Lower lobe of right lung (tissue), 2 donors: Measurements from ENCODE around the gene ACTL7A. TPM values are rescaled to one million over a fixed set of nuclear protein-coding genes. Genes with fewer than 3 reads are reported as not detected.
"Not testable (repeated sequence)": the region's sequence is repeated elsewhere in the genome, so short reads cannot be mapped to it uniquely, and the experiment has no call there.

Experiments used
- ATAC-seq, 2 donors: fragments of 200-7000 bp; cut with Tn5 transposase; one replicate each; pipeline ENCODE4 v1.9.1; 2020 to 2022; ENCODE audit warnings: mild to moderate bottlenecking in 2 of 2, moderate library complexity in 2 of 2
- DNase-seq: peaks from one replicate; pipeline ENCODE4 v3.0.0-alpha.2; 2020
- H3K27ac ChIP-seq: fragments of 200-600 bp; one replicate; pipeline ENCODE4 v1.8.0; 2022
- H3K27me3 ChIP-seq: fragments of 200-600 bp; one replicate; pipeline ENCODE4 v1.8.0; 2022; ENCODE audit warnings: low read depth
- H3K36me3 ChIP-seq: fragments of 200-600 bp; one replicate; pipeline ENCODE4 v1.8.0; 2022; ENCODE audit warnings: mild to moderate bottlenecking
- H3K4me1 ChIP-seq: fragments of 200-600 bp; one replicate; pipeline ENCODE4 v1.8.0; 2022
- H3K4me3 ChIP-seq: fragments of 200-600 bp; one replicate; pipeline ENCODE4 v1.8.0; 2022; ENCODE audit warnings: mild to moderate bottlenecking
- H3K9me3 ChIP-seq: fragments of 200-600 bp; one replicate; pipeline ENCODE4 v1.8.0; 2022
- CTCF ChIP-seq: fragments of 200-600 bp; IDR thresholded peaks from one replicate; pipeline ENCODE4 v1.8.0; 2022; ENCODE audit warnings: antibody characterized with exemption, mild to moderate bottlenecking
- intact Hi-C: fragments of 100-400 bp; cut with DNase I; formaldehyde crosslinking; loops from one replicate; pipeline ENCODE4 v1.11.0; 2022
- total RNA-seq: library from RNA; stranded (reverse); fragmentation: NEBNext Ultra II Directional; extraction: Animal tissue kit (Norgen Biotek cat#: 25700); gene quantifications from one replicate; pipeline ENCODE4 v1.2.1, GENCODE V29; 2021
- donor health status: DM: no; HTN: yes; CAD: no; lungs with severe emphysema.

The ACTL7A gene
- total RNA-seq, 1 donor from 2014 or later: not detected

GRCh38 chr9:108835831-108836230, 26.2 kb upstream of the ACTL7A start:
- Histone ChIP-seq H3K4me1 (no peaks in the 10 kb centered on the region), H3K9me3 (no peaks in the 10 kb centered on the region), H3K27ac (no peak overlapping the region), H3K36me3 (no peaks in the 10 kb centered on the region), H3K4me3 (no peak overlapping the region), H3K27me3 (no peaks in the 10 kb centered on the region)
- DNase-seq: no peak
- TF ChIP-seq CTCF: no peak
- ATAC-seq: no peak
- intact Hi-C loops: no loop called here

- TF ChIP-seq CTCF: no peak
- Histone ChIP-seq H3K9me3 (no peaks in the 10 kb centered on the region), H3K27me3 (no peaks in the 10 kb centered on the region), H3K36me3 (no peaks in the 10 kb centered on the region), H3K4me3 (no peak overlapping the region), H3K27ac (no peak overlapping the region), H3K4me1 (no peaks in the 10 kb centered on the region)
- intact Hi-C loops: no loop called here
- no peak for ATAC-seq
- DNase-seq: no peak
These were observed 25.7 kb upstream of the ACTL7A start for GRCh38 chr9:108836319-108836718.

- Histone ChIP-seq H3K27me3 (no peaks in the 10 kb centered on the region), H3K9me3 (no peaks in the 10 kb centered on the region), H3K27ac (no peak overlapping the region), H3K4me1 (no peaks in the 10 kb centered on the region), H3K4me3 (no peak overlapping the region), H3K36me3 (no peaks in the 10 kb centered on the region)
- DNase-seq: no peak
- ATAC-seq: no peak
- intact Hi-C loops: no loop called here
- TF ChIP-seq CTCF: no peak
These were observed 25.3 kb upstream of the ACTL7A start for GRCh38 chr9:108836781-108837180.

GRCh38 chr9:108837530-108837929, 24.5 kb upstream of the ACTL7A start:
- intact Hi-C loops: no loop called here

GRCh38 chr9:108838017-108838416, 24.0 kb upstream of the ACTL7A start:
- no peak for TF ChIP-seq CTCF
- Histone ChIP-seq H3K9me3 (no peaks in the 10 kb centered on the region), H3K36me3 (no peaks in the 10 kb centered on the region), H3K4me1 (no peaks in the 10 kb centered on the region), H3K4me3 (no peak overlapping the region), H3K27ac (no peak overlapping the region), H3K27me3 (no peaks in the 10 kb centered on the region)
- intact Hi-C loops: no loop called here
- no peak for DNase-seq
- ATAC-seq: no peak

More at GRCh38 chr9:108837530-108837929, 24.5 kb upstream of the ACTL7A start:
- DNase-seq: no peak
- no peak for ATAC-seq
- TF ChIP-seq CTCF: no peak
- Histone ChIP-seq H3K4me1 (no peaks in the 10 kb centered on the region), H3K27ac (no peak overlapping the region), H3K36me3 (no peaks in the 10 kb centered on the region), H3K4me3 (no peak overlapping the region), H3K27me3 (no peaks in the 10 kb centered on the region), H3K9me3 (no peaks in the 10 kb centered on the region)

GRCh38 chr9:108839561-108839960, 22.5 kb upstream of the ACTL7A start:
- H3K36me3 ChIP-seq, intact Hi-C loops, H3K9me3 ChIP-seq, H3K27me3 ChIP-seq, ATAC-seq, H3K27ac ChIP-seq, DNase-seq, H3K4me3 ChIP-seq, H3K4me1 ChIP-seq: not testable (repeated sequence)
